Astrocyte (in vitro differentiated cells and primary cell): ENCODE data around the gene SHANK2. TPM values are rescaled to one million over a fixed set of nuclear protein-coding genes. Genes with fewer than 3 reads are reported as not detected.

Source experiments
- DNase-seq: peaks from one replicate; pipeline ENCODE4 v3.0.0-alpha.2; 2010; ENCODE audit warnings: low read depth
- FAIRE-seq: peaks from 2 replicates; lab custom pipeline; 2011; peaks lifted over from hg19 to GRCh38; lab: Jason Lieb, UNC
- H2AFZ ChIP-seq: 2 replicates; pipeline ENCODE4 v1.6.0; 2012; ENCODE audit warnings: low read depth, low read length, inconsistent platforms
- H3K27ac ChIP-seq: 2 replicates; pipeline ENCODE4 v1.5.1; 2011; ENCODE audit warnings: low read depth, low read length, inconsistent platforms
- H3K27me3 ChIP-seq: 2 replicates; pipeline ENCODE4 v1.6.0; 2011; ENCODE audit warnings: low read length, inconsistent platforms; ENCODE audit not compliant: insufficient read depth
- H3K36me3 ChIP-seq: 2 replicates; pipeline ENCODE4 v1.5.1; 2011; ENCODE audit warnings: low read length, inconsistent platforms; ENCODE audit not compliant: insufficient read depth
- H3K4me1 ChIP-seq: 2 replicates; pipeline ENCODE4 v1.5.1; 2011; ENCODE audit warnings: low read length, inconsistent platforms; ENCODE audit not compliant: insufficient read depth
- H3K4me2 ChIP-seq: 2 replicates; pipeline ENCODE4 v1.6.0; 2012; ENCODE audit warnings: low read length, inconsistent platforms
- H3K4me3 ChIP-seq: 2 replicates; pipeline ENCODE4 v1.5.1; 2011; ENCODE audit warnings: low read depth, mild to moderate bottlenecking, low read length, inconsistent platforms; ENCODE audit not compliant: insufficient read depth
- H3K79me2 ChIP-seq: 2 replicates; pipeline ENCODE4 v1.6.0; 2012; ENCODE audit warnings: mild to moderate bottlenecking, low read length, inconsistent platforms; ENCODE audit not compliant: insufficient read depth
- H3K9ac ChIP-seq: 2 replicates; pipeline ENCODE4 v1.6.0; 2012; ENCODE audit warnings: mild to moderate bottlenecking, low read length, inconsistent platforms
- H3K9me3 ChIP-seq: 2 replicates; pipeline ENCODE4 v1.5.1; 2012; ENCODE audit warnings: low read depth, mild to moderate bottlenecking, low read length, inconsistent platforms; ENCODE audit not compliant: insufficient read depth
- H4K20me1 ChIP-seq: 2 replicates; pipeline ENCODE4 v1.6.0; 2012; ENCODE audit warnings: low read length, inconsistent platforms; ENCODE audit not compliant: insufficient read depth
- H3K27ac Mint-ChIP-seq: one replicate; pipeline ENCODE4 v1.8.0; 2021; ENCODE audit warnings: mild to moderate bottlenecking, mixed read lengths; ENCODE audit not compliant: unreplicated experiment
- H3K27me3 Mint-ChIP-seq: one replicate; pipeline ENCODE4 v1.8.0; 2021; ENCODE audit warnings: low read depth, mixed read lengths; ENCODE audit not compliant: unreplicated experiment
- H3K36me3 Mint-ChIP-seq: one replicate; pipeline ENCODE4 v1.8.0; 2021; ENCODE audit warnings: low read depth, mixed read lengths; ENCODE audit not compliant: unreplicated experiment
- H3K4me1 Mint-ChIP-seq: one replicate; pipeline ENCODE4 v1.8.0; 2021; ENCODE audit warnings: low read depth, mixed read lengths; ENCODE audit not compliant: unreplicated experiment
- H3K4me3 Mint-ChIP-seq: one replicate; pipeline ENCODE4 v1.8.0; 2021; ENCODE audit warnings: mild to moderate bottlenecking, moderate library complexity, mixed read lengths; ENCODE audit not compliant: unreplicated experiment
- H3K9me3 Mint-ChIP-seq: one replicate; pipeline ENCODE4 v1.8.0; 2021; ENCODE audit warnings: mild to moderate bottlenecking, mixed read lengths; ENCODE audit not compliant: unreplicated experiment
- CTCF ChIP-seq: IDR thresholded peaks from 2 replicates; pipeline ENCODE4 v1.5.1; 2011; ENCODE audit warnings: low read depth, mild to moderate bottlenecking, inconsistent platforms, low read length, moderate library complexity; ENCODE audit not compliant: insufficient read depth
- EZH2 ChIP-seq: IDR thresholded peaks from 2 replicates; pipeline ENCODE4 v1.6.1; 2012; ENCODE audit warnings: mild to moderate bottlenecking, low read length, inconsistent platforms; ENCODE audit not compliant: insufficient read depth
- total RNA-seq: library from RNA; stranded (reverse); gene quantifications from 2 replicates; pipeline ENCODE4 v1.2.1, GENCODE V29; 2021

Gene SHANK2
- total RNA-seq, 1 donor from 2014 or later: 10.1 TPM

GRCh38 chr11:71247551-71248250 is 4.7 kb downstream of the SHANK2 start:
- Histone ChIP-seq H3K4me2 (no peak overlapping the region), H3K4me3 (no peak overlapping the region), H3K27ac (no peak overlapping the region), H3K9ac (no peak overlapping the region), H3K27me3 (peaks cover 27% of the 10 kb centered on the region), H3K36me3 (no peaks in the 10 kb centered on the region), H2AFZ (no peak overlapping the region), H3K79me2 (no peaks in the 10 kb centered on the region), H3K9me3 (no peaks in the 10 kb centered on the region), H3K4me1 (peaks cover 5% of the 10 kb centered on the region), H4K20me1 (no peaks in the 10 kb centered on the region)
- Mint-ChIP-seq H3K9me3 (no peaks in the 10 kb centered on the region), H3K27me3 (peaks cover 40% of the 10 kb centered on the region), H3K4me3 (no peak overlapping the region), H3K4me1 (peaks cover 8% of the 10 kb centered on the region), H3K27ac (no peak overlapping the region), H3K36me3 (no peaks in the 10 kb centered on the region)
- FAIRE-seq (no peak), DNase-seq (no peak)
- TF ChIP-seq CTCF (no peak), EZH2 (no peak)

GRCh38 chr11:71246559-71246958 is 5.8 kb downstream of the SHANK2 start:
- no peaks in the 10 kb centered on the region for H4K20me1 ChIP-seq
- H3K4me3 ChIP-seq: no peak overlapping the region
- H3K9me3 ChIP-seq: no peaks in the 10 kb centered on the region
- no peak overlapping the region for H3K4me2 ChIP-seq
- H3K27ac ChIP-seq: no peak overlapping the region
- Mint-ChIP-seq H3K4me3 (no peak overlapping the region), H3K27ac (no peak overlapping the region), H3K4me1 (peaks cover 8% of the 10 kb centered on the region), H3K27me3 (peaks cover 40% of the 10 kb centered on the region), H3K36me3 (no peaks in the 10 kb centered on the region), H3K9me3 (no peaks in the 10 kb centered on the region)
- no peak overlapping the region for H3K9ac ChIP-seq
- FAIRE-seq: no peak
- H3K36me3 ChIP-seq: no peaks in the 10 kb centered on the region
- no peaks in the 10 kb centered on the region for H3K79me2 ChIP-seq
- no peak for DNase-seq
- H3K4me1 ChIP-seq: no peaks in the 10 kb centered on the region
- TF ChIP-seq EZH2 (no peak), CTCF (no peak)
- H2AFZ ChIP-seq: no peak overlapping the region
- H3K27me3 ChIP-seq: peaks cover 30% of the 10 kb centered on the region
